K562 (cell line): ENCODE data around the gene GPM6B. TPM values are rescaled to one million over a fixed set of nuclear protein-coding genes. Genes with fewer than 3 reads are reported as not detected.

ENCODE experiments used
- ARID4B ChIP-seq: sonication (generic); formaldehyde crosslinking; IDR thresholded peaks from 2 replicates; pipeline ENCODE4 v1.8.0; 2022; ENCODE audit warnings: mild to moderate bottlenecking, missing genetic modification reagents
- ETS1 ChIP-seq: conservative IDR thresholded peaks from 2 replicates; pipeline ENCODE4 v1.6.1; 2011; ENCODE audit warnings: low read depth, mild to moderate bottlenecking, low read length; ENCODE audit not compliant: control insufficient read depth
- ETV6 ChIP-seq, 3 experiments: fragments of 150-350 bp in 1 of 3; sonication (generic) in 1 of 3; formaldehyde crosslinking in 1 of 3; IDR thresholded peaks; 2 replicates each; pipeline versions ENCODE4 v1.6.1 to v1.8.0; 2014 to 2022; ENCODE audit warnings: borderline replicate concordance in 2 of 3, low read depth in 2 of 3, antibody characterized with exemption in 1 of 3, low read length in 1 of 3, mild to moderate bottlenecking in 1 of 3, missing genetic modification reagents in 1 of 3
- HCFC1 ChIP-seq: IDR thresholded peaks from 2 replicates; pipeline ENCODE4 v1.6.1; 2012; ENCODE audit warnings: low read depth, low read length, improper control_type of control experiment
- MNT ChIP-seq, 2 experiments: fragments of 450-650 bp; conservative IDR thresholded peaks; 2 replicates each; pipeline ENCODE4 v1.6.1; 2017; ENCODE audit warnings: mild to moderate bottlenecking in 2 of 2, moderate library complexity in 2 of 2
- POLR2AphosphoS5 ChIP-seq: IDR thresholded peaks from 2 replicates; pipeline ENCODE4 v1.6.1; 2011; ENCODE audit warnings: mild to moderate bottlenecking, low read depth, low read length, moderate library complexity; ENCODE audit not compliant: control insufficient read depth, insufficient read depth
- POLR2H ChIP-seq: IDR thresholded peaks from 2 replicates; pipeline ENCODE4 v1.6.1; 2016; ENCODE audit warnings: missing genetic modification characterization, low read depth, mild to moderate bottlenecking, control low read depth, missing compliant biosample characterization, moderate library complexity
- PURB ChIP-seq: sonication (generic); formaldehyde crosslinking; IDR thresholded peaks from 2 replicates; pipeline ENCODE4 v1.9.0; 2021; ENCODE audit warnings: low read depth, mild to moderate bottlenecking, missing genetic modification reagents
- SP1 ChIP-seq: sonication (generic); formaldehyde crosslinking; IDR thresholded peaks from 2 replicates; pipeline ENCODE4 v1.8.1; 2022; ENCODE audit warnings: mild to moderate bottlenecking, missing genetic modification reagents
- ZHX1 ChIP-seq: fragments of 150-350 bp; conservative IDR thresholded peaks from 2 replicates; pipeline ENCODE4 v1.6.1; 2014; ENCODE audit warnings: low read length
- ZNF444 ChIP-seq: fragments of 250-450 bp; sonication (Bioruptor Pico); IDR thresholded peaks from 2 replicates; pipeline ENCODE4 v1.4.0; 2020; ENCODE audit warnings: mild to moderate bottlenecking, moderate library complexity
- ZNF778 ChIP-seq: fragments of 450-650 bp; formaldehyde crosslinking; IDR thresholded peaks from 2 replicates; pipeline ENCODE4 v1.4.0; 2020; ENCODE audit warnings: mild to moderate bottlenecking, moderate library complexity
- polyA plus RNA-seq, 8 experiments: library from polyadenylated mRNA; depleted of rRNA in 4 of 8; stranded (reverse) in 5 of 8; unstranded in 3 of 8; fragments of >200 nt; fragmentation: Nextera tagmentation in 2 of 8; fragmentation: Illumina TruSeq in 1 of 8; extraction: Ambion mirVana in 2 of 8; extraction: Trizol in 1 of 8; gene quantifications; 2 replicates each; pipeline versions ENCODE4 v1.2.1 to v1.2.3, GENCODE V29; 2011 to 2014; ENCODE audit warnings: inconsistent platforms in 1 of 8, missing spikeins in 1 of 8
- total RNA-seq, 7 experiments: library from RNA; depleted of rRNA in 6 of 7; stranded (reverse); fragments of >200 nt in 6 of 7; fragmentation: Illumina TruSeq in 2 of 7; extraction: Trizol in 2 of 7; gene quantifications; 2 replicates each; pipeline versions ENCODE4 v1.2.1 to v1.2.3, GENCODE V29; 2011 to 2021; ENCODE audit warnings: low replicate concordance in 1 of 7

Gene GPM6B
- total and polyA plus RNA-seq, 9 of the 15 experiments (the other 6 are each of a cell fraction or from before 2014, with no cell fraction given), result 0.14 to 0.32 TPM; not detected in 7

- peak; percentile 84 for TF ChIP-seq ARID4B (CRISPR knock-in tag)
- TF ChIP-seq POLR2H (tag), result peak; percentile 72
- peak; percentile 88 for TF ChIP-seq POLR2AphosphoS5
- TF ChIP-seq ZHX1, result peak; percentile 90; the same call in 1 of the 2 replicates
- TF ChIP-seq SP1 (CRISPR knock-in tag), result peak; percentile 16; the same call in 1 of the 2 replicates
- TF ChIP-seq PURB (CRISPR knock-in tag), result no peak
- no peak for TF ChIP-seq ETV6 (IDR thresholded peaks at IDR 0.05; ENCODE audit: borderline replicate concordance in 1 of 2, low read depth in 2 of 2, low read length in 1 of 2)
- TF ChIP-seq ETV6 (CRISPR knock-in tag; IDR thresholded peaks at IDR 0.05; ENCODE audit: borderline replicate concordance), result no peak
- TF ChIP-seq ZNF778, result no peak
- TF ChIP-seq HCFC1, result peak; percentile 21; the same call in 1 of the 2 replicates
- TF ChIP-seq MNT (conservative IDR thresholded peaks at IDR 0.05), result peak; percentile 56 to 67; a peak in 3 of 4 replicates
- TF ChIP-seq ETS1, result 0 out of 2 replicates have a peak, but pooled peaks have one; percentile 25
- TF ChIP-seq ZNF444, result no peak
These were observed 82.4 kb downstream of the GPM6B start, which contains the start of the genes OFD1 and TRAPPC2 (continued) for GRCh38 chrX:13734278-13735172.
